HG02973 (cell line): ENCODE results near the gene PTPRD.

Source experiments
- ATAC-seq: cut with Tn5 transposase; IDR thresholded peaks from one replicate; pipeline ENCODE4 v1.9.1; 2021; ENCODE audit warnings: moderate library complexity; ENCODE audit not compliant: unreplicated experiment

Gene PTPRD

GRCh38 chr9:9917400-9917799 is 695.4 kb downstream of the PTPRD start:
- ATAC-seq: no peak

GRCh38 chr9:9914174-9914573 is 698.6 kb downstream of the PTPRD start:
- ATAC-seq: no peak

- ATAC-seq: no peak
Measured at GRCh38 chr9:9913276-9913832, 699.4 kb downstream of the PTPRD start.

GRCh38 chr9:9912459-9912858 is 700.3 kb downstream of the PTPRD start:
- no peak for ATAC-seq

GRCh38 chr9:9905736-9906135 is 707.1 kb downstream of the PTPRD start:
- no peak for ATAC-seq

DNA sequence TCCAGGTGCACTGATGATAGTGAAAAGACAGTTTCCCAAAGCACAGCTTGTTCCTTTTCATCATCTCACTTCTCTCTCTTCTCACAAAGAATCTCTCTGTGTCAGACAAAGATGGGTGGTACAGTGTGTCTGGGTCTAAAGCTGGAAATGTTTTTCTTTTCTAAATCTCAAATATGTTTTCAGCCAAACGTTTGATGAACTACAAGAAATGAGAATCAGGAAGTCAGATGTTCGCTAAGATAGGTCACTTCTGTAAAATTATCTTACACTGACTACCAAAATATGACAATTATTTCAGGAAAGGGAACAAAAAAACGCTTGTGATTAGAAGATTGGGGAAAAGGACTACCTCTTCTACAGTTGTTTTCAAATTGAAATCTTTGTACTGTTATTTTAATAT is 708.8 kb downstream of the PTPRD start:
- ATAC-seq: no peak

DNA sequence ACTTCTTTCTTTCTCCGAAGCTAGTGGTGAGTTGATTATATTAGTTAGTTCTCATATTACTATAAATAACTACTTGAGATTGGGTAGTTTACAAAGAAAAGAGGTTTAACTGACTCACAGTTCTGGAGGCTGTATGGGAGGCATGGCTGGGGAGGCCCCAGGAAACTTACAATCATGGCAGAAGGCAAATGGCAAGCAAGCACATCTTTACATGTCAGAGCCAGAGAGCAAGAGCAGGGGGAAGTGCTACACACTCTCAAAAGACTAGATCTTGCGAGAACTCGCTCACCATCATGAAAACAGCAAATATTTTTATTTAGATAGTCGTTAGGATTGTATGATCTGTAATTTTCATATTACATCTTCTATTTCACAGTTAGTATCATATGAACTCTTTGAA is 711.2 kb downstream of the PTPRD start:
- ATAC-seq: no peak

DNA sequence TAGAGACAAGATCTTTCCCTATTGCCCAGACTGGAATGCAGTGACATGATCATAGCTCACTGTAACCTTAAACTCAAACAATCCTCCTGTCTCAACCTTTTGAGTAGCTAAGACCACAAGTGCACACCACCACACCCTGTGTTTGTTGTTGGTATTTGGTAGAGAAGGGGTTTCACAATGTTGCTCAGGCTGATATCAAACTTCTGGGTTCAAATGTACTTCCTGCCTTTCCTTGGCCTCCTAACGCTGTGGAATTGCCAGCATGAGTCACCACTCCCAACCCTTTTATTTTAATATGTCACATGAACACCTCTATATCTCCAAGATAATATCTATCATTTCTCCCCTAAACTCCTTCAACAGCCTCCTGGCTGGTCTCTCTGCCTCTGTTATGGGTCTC is 719.0 kb downstream of the PTPRD start:
- ATAC-seq: no peak

DNA sequence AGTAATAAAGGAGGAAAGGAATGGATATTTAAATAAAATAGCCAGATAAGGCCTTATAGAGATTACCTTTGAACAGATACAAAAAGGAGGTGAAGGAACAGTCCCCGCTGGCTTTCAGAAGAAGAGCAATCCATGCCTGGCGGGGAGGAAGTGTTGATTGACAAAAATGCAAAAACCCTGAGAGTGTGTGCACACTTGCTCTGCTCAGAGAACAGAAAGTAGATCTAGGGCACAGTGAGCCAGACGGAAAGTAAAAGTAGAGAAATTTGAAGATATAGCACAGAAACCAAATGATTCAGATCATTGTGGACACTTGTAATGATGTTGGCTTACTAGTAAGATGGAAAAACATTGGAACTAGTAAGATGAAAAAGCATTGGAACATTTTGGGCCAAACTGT is 720.6 kb downstream of the PTPRD start:
- no peak for ATAC-seq

DNA sequence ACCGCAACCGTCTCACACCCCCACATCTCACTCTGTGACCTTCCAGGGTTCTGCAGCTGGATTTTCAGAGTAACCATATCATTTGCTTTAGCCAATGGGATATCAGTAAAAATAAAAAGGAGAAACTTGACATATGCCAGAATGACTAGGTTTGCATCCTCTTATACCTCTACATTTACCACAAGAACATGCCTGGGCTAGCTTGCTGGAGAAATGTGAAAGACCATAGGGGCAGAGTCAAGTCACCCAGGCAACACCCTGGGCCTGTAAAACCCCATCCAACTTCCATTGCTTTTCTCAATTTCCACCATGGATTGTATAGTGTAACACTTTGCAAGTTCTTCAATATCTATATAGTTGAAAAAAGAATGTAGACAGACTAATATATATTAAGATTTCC is 731.1 kb downstream of the PTPRD start:
- no peak for ATAC-seq

GRCh38 chr9:9874270-9874669 is 738.5 kb downstream of the PTPRD start:
- ATAC-seq: no peak

- ATAC-seq: no peak
Measured at GRCh38 chr9:9862235-9862810, 750.5 kb downstream of the PTPRD start.

DNA sequence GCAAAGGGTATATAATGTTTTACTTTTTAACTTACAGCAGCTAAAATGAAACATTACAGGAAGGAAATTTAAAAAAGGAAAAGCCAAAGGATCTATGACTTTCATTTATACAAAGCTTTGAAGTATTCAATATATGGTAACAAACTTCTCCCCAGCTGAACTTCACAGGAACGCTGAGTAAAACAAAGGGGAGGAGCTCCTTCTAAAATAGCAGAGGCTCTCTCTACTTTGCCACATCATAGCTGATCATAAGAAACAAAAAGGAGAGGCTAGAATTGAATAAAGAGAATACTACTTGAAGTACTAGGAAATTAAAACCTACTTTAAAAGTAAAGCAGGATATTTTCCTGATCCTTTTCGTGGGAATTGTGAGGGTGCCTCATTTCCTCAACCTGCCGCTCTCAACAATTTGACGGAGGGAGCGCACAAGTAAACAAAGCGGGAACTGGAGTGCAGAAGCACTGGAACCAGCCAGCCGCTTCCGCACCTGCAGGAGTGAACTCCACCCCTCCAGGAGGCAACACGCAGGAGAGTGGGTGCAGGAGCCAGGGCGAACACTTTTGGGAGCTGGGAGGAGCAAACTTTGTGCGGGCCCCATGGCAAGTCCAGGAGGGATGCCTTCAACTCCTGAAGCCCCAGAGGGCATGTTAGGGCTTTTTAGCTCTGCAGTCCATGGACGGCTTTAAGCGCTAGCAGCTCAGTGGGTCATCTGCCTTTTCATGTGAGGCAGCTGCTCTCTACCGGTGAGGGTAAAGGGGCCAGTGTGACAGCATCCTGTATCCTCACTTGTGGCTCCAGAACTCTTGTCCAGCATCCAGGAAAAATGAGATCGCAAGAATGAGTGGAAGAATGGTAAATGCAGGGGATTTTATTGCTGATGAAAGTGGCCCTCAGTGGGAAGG is 757.4 kb downstream of the PTPRD start:
- no peak for ATAC-seq

DNA sequence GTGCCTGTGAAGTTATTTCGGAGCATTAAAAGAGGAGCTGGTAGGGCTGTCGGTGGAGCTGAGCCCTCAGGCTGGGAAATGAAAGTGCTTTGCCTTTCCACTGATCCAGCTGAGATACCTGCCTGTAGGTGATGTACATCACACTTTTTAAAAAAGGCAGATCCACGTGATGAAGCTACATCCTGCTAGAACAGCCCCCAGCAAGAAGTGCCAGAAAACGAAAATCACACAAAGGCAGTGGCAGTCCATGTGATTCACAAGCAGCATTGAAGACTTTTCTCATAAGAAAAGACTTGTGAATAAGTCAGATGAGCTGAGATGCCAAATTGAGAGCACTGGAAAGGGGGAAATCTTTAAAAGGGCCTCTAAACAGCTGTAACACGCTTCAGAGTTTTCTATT is 765.1 kb downstream of the PTPRD start:
- ATAC-seq: no peak

DNA sequence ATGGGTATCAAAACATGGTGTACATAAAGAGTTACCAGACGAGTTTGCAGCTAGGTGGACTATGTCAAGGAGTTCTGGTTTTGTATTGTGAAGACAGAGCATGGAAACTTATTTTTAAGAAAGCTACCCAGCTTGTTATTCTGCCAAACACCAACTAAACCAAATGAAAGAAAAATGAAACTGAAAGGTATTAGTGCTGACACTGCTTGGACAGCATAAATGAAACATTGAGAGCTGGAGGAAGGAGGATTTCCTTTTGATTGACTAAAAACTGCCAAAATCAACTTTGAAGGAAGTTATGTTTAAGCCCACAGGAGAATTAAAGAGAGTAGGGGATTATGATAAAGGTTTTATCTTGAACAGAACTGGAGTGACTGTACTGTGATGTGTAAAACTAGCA is 766.2 kb downstream of the PTPRD start:
- ATAC-seq: peak; percentile 85

DNA sequence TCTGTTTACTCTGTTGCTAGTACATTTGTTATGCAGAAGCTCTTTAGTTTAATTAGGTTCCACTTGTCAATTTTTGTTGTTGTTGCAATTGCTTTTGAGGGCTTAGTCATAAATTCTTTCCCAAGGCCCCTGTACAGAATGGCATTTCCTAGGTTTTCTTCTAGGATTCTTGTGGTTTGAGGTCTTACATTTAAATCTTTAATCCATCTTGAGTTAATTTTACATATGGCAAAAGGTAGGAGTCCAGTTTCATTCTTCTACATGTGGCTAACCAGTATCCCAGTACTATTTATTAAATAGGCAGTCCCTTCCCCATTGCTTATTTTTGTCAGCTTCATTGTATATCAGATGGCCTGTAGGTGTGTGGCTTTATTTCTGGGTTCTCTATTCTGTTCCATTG is 792.4 kb downstream of the PTPRD start:
- ATAC-seq: no peak

DNA sequence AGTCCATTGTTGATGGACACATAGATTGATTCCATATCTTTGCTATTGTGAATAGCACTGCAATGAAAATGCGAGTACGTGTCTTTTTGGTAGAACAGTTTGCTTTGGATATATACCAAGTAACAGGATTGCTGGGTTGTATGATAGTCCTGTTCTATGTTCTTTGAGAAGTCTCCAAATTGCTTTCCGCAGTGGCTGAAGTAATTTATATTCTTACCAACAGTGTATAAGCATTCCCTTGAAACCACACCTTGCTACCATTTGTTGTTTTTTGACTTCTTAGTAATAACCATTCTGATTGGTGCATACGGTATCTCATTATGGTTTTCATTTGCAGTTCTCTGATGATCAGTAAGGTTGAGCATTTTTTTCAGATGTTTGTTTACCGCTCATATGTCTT is 792.9 kb downstream of the PTPRD start:
- ATAC-seq: no peak

GRCh38 chr9:9817176-9817575 is 795.6 kb downstream of the PTPRD start:
- ATAC-seq: no peak

GRCh38 chr9:9804109-9804508 is 808.7 kb downstream of the PTPRD start:
- no peak for ATAC-seq

GRCh38 chr9:9799287-9799686 is 813.5 kb downstream of the PTPRD start:
- no peak for ATAC-seq

- no peak for ATAC-seq
Measured at GRCh38 chr9:9792144-9792857, 820.5 kb downstream of the PTPRD start.

GRCh38 chr9:9791611-9792010 is 821.2 kb downstream of the PTPRD start:
- ATAC-seq: no peak
